Fibroblast of lung (primary cell): ENCODE measurements around the gene ARMH3. TPM values are rescaled to one million over a fixed set of nuclear protein-coding genes. Genes with fewer than 3 reads are reported as not detected.
"Not testable (repeated sequence)": the region's sequence is repeated elsewhere in the genome, so short reads cannot be mapped to it uniquely, and the experiment has no call there.

Source experiments
- DNase-seq, 2 donors: peaks; one replicate each; pipeline versions ENCODE4 v3.0.0 to v3.0.0-alpha.2; 2010; ENCODE audit warnings: low read depth in 2 of 2
- H2AFZ ChIP-seq: 2 replicates; pipeline ENCODE4 v1.5.1; 2012; ENCODE audit warnings: low read length, control low read depth, inconsistent platforms
- H3K27ac ChIP-seq: 2 replicates; pipeline ENCODE4 v1.5.1; 2011; ENCODE audit warnings: low read length, control low read depth; ENCODE audit not compliant: insufficient read depth
- H3K27me3 ChIP-seq: 2 replicates; pipeline ENCODE4 v1.5.1; 2011; ENCODE audit warnings: mild to moderate bottlenecking, low read length; ENCODE audit not compliant: control insufficient read depth, insufficient read depth
- H3K36me3 ChIP-seq: 2 replicates; pipeline ENCODE4 v1.5.1; 2011; ENCODE audit warnings: low read length; ENCODE audit not compliant: control insufficient read depth, insufficient read depth
- H3K4me1 ChIP-seq: 2 replicates; pipeline ENCODE4 v1.5.1; 2011; ENCODE audit warnings: low read length; ENCODE audit not compliant: control insufficient read depth, insufficient read depth; ENCODE audit errors: extremely low read depth
- H3K4me2 ChIP-seq: 2 replicates; pipeline ENCODE4 v1.5.1; 2011; ENCODE audit warnings: low read length, control low read depth; ENCODE audit not compliant: insufficient read depth; ENCODE audit errors: extremely low read depth
- H3K4me3 ChIP-seq, 4 experiments: fragments of 200-600 bp in 1 of 4; sonication (generic) in 1 of 4; replicated peaks in 1 of 4; 2 replicates each; pipeline ENCODE4 v1.5.1; 2011 to 2016; ENCODE audit warnings: low read length in 4 of 4, low read depth in 3 of 4, mild to moderate bottlenecking in 3 of 4, control low read depth in 2 of 4, inconsistent platforms in 1 of 4, mixed read lengths in 1 of 4; ENCODE audit not compliant: insufficient read depth in 1 of 4; ENCODE audit errors: control extremely low read depth in 1 of 4
- H3K79me2 ChIP-seq: 2 replicates; pipeline ENCODE4 v1.5.1; 2012; ENCODE audit warnings: mild to moderate bottlenecking, low read length, inconsistent platforms; ENCODE audit not compliant: control insufficient read depth, insufficient read depth
- H3K9ac ChIP-seq: 2 replicates; pipeline ENCODE4 v1.5.1; 2011; ENCODE audit warnings: mild to moderate bottlenecking, low read length, control low read depth; ENCODE audit not compliant: insufficient read depth
- H3K9me3 ChIP-seq: 2 replicates; pipeline ENCODE4 v1.5.1; 2012; ENCODE audit warnings: low read depth, low read length; ENCODE audit not compliant: control insufficient read depth, insufficient read depth
- H4K20me1 ChIP-seq: 2 replicates; pipeline ENCODE4 v1.5.1; 2011; ENCODE audit warnings: low read length; ENCODE audit not compliant: control insufficient read depth, insufficient read depth; ENCODE audit errors: extremely low read depth
- EZH2 ChIP-seq: IDR thresholded peaks from 2 replicates; pipeline ENCODE4 v1.5.1; 2012; ENCODE audit warnings: low read length, control low read depth, mild to moderate bottlenecking; ENCODE audit errors: missing control alignments
- polyA plus RNA-seq, 2 donors: library from polyadenylated mRNA; depleted of rRNA in 1 of 2; stranded (reverse) in 1 of 2; unstranded in 1 of 2; fragments of >200 nt; gene quantifications; 2 replicates each; pipeline ENCODE4 v1.2.1, GENCODE V29; 2011 to 2012; ENCODE audit warnings: missing spikeins in 1 of 2
- total RNA-seq: library from RNA; depleted of rRNA; stranded (reverse); fragments of >200 nt; gene quantifications from 2 replicates; pipeline ENCODE4 v1.2.1, GENCODE V29; 2014
- TF ChIP-seq, protein P1 (sequence below), 2 donors: IDR thresholded peaks in 1 of 2; conservative IDR thresholded peaks in 1 of 2; 1 replicate in 1 of 2; 2 replicates in 1 of 2; pipeline ENCODE4 v1.5.1; 2011 to 2012; ENCODE audit warnings: low read length in 2 of 2, control low read depth in 1 of 2, inconsistent platforms in 1 of 2, low read depth in 1 of 2, mild to moderate bottlenecking in 1 of 2

ARMH3 gene
- total and polyA plus RNA-seq, 2 donors (not counting 1 experiment from before 2014, with no cell fraction given), result 14.5 to 16.4 TPM

GRCh38 chr10:102064503-102064867, 8.5 kb upstream of the ARMH3 start:
- Histone ChIP-seq H3K36me3 (peaks cover 1% of the 10 kb centered on the region), H3K27ac (no peak overlapping the region), H3K9ac (no peak overlapping the region), H3K4me1 (peaks cover 10% of the 10 kb centered on the region), H3K4me3 (peak overlapping the region in 2 of 4 experiments; percentile 50 to 82), H3K79me2 (peaks cover 23% of the 10 kb centered on the region), H4K20me1 (no peaks in the 10 kb centered on the region), H3K9me3 (no peaks in the 10 kb centered on the region), H3K4me2 (no peak overlapping the region), H2AFZ (no peak overlapping the region), H3K27me3 (no peaks in the 10 kb centered on the region)
- no peak for TF ChIP-seq EZH2
- TF ChIP-seq, protein P1, sequence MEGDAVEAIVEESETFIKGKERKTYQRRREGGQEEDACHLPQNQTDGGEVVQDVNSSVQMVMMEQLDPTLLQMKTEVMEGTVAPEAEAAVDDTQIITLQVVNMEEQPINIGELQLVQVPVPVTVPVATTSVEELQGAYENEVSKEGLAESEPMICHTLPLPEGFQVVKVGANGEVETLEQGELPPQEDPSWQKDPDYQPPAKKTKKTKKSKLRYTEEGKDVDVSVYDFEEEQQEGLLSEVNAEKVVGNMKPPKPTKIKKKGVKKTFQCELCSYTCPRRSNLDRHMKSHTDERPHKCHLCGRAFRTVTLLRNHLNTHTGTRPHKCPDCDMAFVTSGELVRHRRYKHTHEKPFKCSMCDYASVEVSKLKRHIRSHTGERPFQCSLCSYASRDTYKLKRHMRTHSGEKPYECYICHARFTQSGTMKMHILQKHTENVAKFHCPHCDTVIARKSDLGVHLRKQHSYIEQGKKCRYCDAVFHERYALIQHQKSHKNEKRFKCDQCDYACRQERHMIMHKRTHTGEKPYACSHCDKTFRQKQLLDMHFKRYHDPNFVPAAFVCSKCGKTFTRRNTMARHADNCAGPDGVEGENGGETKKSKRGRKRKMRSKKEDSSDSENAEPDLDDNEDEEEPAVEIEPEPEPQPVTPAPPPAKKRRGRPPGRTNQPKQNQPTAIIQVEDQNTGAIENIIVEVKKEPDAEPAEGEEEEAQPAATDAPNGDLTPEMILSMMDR (conservative IDR thresholded peaks at IDR 0.05 in 1 of 2, IDR thresholded peaks at IDR 0.05 in 1 of 2; ENCODE audit: low read depth in 1 of 2, low read length in 2 of 2), result no peak
- DNase-seq, result no peak

GRCh38 chr10:102059987-102060386, 4.0 kb upstream of the ARMH3 start:
- H2AFZ ChIP-seq, result no peak overlapping the region

GRCh38 chr10:102054881-102055646, 909 bp downstream of the ARMH3 start:
- Histone ChIP-seq H3K27ac (peak overlapping the region; percentile 81), H3K79me2 (peaks cover 29% of the 10 kb centered on the region), H3K9ac (peak overlapping the region; percentile 85), H2AFZ (peak overlapping the region; percentile 75), H3K4me3 (peak overlapping the region; percentile 66 to 95 (median 90)), H3K4me2 (peak overlapping the region; percentile 79)
- not testable (repeated sequence) for H3K9me3 ChIP-seq, H3K4me1 ChIP-seq, H4K20me1 ChIP-seq, H3K36me3 ChIP-seq, H3K27me3 ChIP-seq
- peak in 1 of 2 donors; percentile 8 for DNase-seq

More at GRCh38 chr10:102059987-102060386, 4.0 kb upstream of the ARMH3 start:
- Histone ChIP-seq H3K27ac (no peak overlapping the region), H4K20me1 (no peaks in the 10 kb centered on the region), H3K27me3 (no peaks in the 10 kb centered on the region), H3K4me3 (no peak overlapping the region), H3K36me3 (no peaks in the 10 kb centered on the region), H3K79me2 (peaks cover 8% of the 10 kb centered on the region), H3K9me3 (no peaks in the 10 kb centered on the region), H3K9ac (no peak overlapping the region), H3K4me2 (no peak overlapping the region), H3K4me1 (no peaks in the 10 kb centered on the region)
- no peak for DNase-seq
- TF ChIP-seq EZH2, result no peak

GRCh38 chr10:102046095-102046494, 9.9 kb downstream of the ARMH3 start:
- Histone ChIP-seq H3K9ac (no peak overlapping the region), H3K4me2 (no peak overlapping the region), H3K27ac (no peak overlapping the region), H3K9me3 (no peaks in the 10 kb centered on the region), H3K36me3 (no peaks in the 10 kb centered on the region), H2AFZ (no peak overlapping the region), H3K79me2 (peaks cover 10% of the 10 kb centered on the region), H3K4me3 (no peak overlapping the region), H3K4me1 (no peaks in the 10 kb centered on the region), H4K20me1 (peaks cover 2% of the 10 kb centered on the region), H3K27me3 (no peaks in the 10 kb centered on the region)
- no peak for DNase-seq
- TF ChIP-seq, protein P1 (conservative IDR thresholded peaks at IDR 0.05 in 1 of 2, IDR thresholded peaks at IDR 0.05 in 1 of 2; ENCODE audit: low read depth in 1 of 2, low read length in 2 of 2), result no peak
- TF ChIP-seq EZH2, result no peak
